Measurements from ENCODE around the gene MEP1A.
"Not testable (repeated sequence)": the region's sequence is repeated elsewhere in the genome, so short reads cannot be mapped to it uniquely, and the experiment has no call there.

MEP1A gene, protein sequence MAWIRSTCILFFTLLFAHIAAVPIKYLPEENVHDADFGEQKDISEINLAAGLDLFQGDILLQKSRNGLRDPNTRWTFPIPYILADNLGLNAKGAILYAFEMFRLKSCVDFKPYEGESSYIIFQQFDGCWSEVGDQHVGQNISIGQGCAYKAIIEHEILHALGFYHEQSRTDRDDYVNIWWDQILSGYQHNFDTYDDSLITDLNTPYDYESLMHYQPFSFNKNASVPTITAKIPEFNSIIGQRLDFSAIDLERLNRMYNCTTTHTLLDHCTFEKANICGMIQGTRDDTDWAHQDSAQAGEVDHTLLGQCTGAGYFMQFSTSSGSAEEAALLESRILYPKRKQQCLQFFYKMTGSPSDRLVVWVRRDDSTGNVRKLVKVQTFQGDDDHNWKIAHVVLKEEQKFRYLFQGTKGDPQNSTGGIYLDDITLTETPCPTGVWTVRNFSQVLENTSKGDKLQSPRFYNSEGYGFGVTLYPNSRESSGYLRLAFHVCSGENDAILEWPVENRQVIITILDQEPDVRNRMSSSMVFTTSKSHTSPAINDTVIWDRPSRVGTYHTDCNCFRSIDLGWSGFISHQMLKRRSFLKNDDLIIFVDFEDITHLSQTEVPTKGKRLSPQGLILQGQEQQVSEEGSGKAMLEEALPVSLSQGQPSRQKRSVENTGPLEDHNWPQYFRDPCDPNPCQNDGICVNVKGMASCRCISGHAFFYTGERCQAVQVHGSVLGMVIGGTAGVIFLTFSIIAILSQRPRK

DNA sequence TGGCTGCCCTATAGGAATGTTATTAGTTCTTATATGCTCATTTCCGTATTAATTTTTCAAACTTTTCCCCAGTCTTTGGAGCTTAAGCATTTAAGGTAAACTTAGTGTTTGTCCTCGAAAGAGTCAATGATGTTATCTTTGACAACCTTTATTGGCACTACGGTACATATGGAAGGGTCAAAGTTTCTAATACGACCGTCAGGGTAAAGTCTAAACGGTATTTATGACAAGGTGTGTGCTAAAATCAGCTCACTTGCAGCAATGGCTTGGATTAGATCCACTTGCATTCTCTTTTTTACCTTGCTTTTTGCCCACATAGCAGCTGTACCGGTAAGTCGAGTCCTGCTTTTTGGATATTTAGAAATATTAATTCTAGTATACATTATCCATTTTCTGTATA is at the start of gene MEP1A:
Gene MEP1A (plus strand): TSS at position 252 of the 400 bp plus-strand sequence. CDS start 10 bp downstream, at position 262.
- DNase-seq, result no peak

DNA sequence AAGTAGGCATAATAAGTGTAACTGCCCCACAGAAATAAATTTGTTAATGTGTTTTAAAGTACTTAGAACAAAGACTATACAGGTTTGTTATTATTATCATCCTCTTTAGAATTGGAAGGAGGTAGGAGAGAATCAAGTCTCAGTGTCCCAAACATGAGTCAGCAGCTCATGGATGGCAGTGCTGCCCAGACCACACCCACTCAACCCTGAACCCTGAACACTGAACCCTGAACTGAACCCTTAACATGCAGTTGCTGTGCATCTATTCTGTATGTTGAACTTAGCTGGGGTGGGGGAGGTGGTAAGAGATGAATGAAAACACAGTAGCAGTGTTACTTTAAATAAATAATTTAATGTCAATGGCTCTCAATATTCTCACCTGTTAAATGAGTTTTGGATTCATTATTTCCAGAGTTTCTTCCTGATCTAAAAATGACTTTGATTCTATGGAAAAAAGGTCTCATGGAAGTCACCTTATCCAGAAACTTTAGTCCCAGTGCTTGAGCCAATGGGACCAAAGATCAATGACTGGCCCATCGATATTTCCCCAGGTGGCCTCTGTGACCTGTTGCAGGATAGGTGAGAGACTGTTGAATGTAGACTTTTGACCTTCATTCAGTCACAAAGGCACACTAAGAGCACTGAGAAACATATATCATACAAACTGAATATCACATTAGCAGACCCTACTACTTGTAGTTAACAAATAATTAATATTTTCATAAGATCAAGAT is 49.6 kb upstream of the MEP1A start:
- no peak for DNase-seq

DNA sequence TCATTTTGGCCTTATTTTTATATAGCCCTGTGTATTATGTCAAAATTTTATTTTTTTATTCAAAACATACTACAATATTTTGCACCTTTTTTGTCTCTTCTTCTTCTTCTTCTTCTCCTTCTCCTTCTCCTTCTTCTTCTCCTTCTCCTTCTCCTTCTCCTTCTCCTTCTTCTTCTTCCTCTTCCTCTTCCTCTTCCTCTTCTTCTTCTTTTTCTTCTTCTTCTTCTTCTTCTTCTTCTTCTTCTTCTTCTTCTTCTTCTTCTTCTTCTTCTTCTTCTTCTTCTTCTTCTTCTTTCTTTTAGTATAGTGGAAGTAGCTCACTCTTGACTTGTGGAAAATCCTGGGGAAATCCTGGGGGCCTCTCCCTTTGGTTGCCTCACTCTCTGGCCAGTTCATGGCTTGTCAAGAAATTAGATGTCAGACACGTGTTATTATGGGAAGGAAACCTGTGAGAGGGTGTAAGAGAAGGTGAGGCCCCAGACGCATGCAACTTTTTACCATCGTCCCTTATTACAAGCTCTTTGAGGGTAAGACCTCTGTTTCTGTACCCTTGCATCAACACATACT is 48.9 kb upstream of the MEP1A start:
- DNase-seq, result not testable (repeated sequence)

DNA sequence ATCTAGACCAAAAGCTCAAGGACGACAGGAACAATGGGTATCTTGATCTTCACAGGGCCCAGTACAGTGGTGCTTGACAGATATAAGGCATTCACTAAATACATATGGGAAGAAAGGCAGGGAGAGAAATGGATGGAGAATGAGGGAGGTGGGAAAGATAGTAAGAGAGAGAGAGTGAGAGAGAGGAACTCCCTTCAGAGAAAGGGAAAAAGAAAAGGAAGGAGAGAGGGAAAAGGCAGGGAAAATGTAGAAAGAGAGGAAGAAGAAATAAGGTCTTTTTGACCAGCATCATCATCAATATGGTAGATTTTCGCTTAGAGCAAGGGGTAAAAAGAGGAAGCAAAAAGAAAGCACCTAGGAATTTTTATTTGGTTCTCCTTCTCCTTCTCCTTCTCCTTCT is 47.2 kb upstream of the MEP1A start:
- no peak for DNase-seq

DNA sequence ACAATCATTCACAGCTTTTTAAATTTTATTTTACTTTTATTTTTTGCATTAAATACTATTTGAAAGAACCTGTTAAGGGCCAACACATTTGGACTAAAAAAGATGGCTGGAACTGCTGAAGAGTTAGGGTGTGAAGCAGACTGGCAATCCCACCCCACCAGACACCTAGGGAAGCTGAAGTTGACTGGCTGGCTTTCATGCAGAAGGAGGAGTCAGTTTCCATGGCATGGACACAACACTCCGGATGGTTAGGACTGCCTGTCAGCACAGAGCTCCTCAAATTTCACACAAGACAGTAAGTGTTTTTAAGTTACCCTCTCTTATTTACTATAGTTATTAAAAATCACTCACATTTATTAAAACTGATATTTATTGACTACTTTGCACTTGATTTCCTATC is 46.5 kb upstream of the MEP1A start, which contains the start of gene ANKRD66:
Gene ANKRD66 (plus strand): TSS at position 238 of the 400 bp plus-strand sequence. CDS start 5,016 bp downstream, outside the sequence.
- no peak for DNase-seq

DNA sequence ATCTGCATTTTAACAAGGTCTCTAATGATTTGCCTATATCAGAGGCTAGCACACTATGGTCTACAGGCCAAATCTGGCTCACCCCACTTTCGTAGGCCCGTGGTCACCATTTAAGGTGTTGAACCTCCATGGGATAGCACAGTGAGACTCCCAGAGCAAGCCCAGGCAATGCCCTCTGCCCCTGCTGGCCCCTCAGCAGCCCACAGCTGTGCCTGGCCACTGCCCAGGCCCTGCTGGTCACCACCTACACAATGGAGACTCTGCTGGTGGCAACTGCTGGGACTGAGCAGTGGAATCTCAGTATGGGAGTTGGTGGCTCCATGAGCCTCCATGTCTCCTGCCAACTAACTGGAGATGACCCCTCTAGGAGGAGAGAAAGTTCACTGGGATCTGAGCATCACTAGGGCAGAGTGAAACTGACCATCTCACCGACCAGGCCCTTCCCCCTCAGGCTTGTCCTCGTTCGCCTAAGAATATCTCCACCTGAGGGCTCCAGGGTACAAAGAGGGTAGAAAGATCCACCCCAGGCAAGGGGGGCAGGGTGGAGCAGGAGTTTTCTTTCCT is 44.2 kb upstream of the MEP1A start:
- DNase-seq, result no peak

DNA sequence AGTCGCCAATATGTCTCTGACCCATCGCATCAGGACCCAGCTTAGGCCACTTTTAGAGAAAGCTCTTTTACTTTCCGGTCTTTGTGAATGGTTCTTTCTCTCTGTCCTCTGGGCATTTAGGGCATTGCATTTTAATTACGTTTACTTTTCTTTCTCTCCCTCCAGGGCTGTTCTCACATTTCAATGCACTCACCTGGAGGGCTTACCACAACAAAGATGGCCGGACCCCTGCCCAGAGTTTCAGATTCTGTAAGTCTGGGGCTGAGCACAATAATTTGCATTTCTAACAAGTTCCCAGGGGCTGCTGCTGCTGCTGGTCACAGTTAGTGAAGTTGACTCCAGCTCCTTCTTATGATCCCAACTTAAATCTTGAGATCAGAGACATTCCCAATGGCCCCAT is 43.5 kb upstream of the MEP1A start:
- no peak for DNase-seq

DNA sequence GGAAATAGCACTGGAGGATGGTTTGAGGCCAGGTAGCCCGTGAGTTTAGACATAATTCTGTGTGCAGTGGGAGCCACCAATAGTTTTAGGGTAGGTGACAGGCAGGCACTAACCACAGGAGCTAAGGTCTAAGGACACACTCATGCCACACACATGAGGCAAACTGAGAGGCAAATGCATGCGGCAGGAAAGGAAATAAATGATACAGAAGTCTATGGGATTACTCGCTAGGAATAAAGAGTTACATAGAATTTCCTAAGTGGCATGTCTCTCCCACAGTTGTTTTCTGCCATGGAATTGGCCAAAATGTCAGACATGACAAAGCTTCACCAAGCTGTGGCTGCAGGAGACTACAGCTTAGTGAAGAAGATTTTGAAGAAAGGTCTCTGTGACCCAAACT is 41.5 kb upstream of the MEP1A start:
- DNase-seq, result no peak

DNA sequence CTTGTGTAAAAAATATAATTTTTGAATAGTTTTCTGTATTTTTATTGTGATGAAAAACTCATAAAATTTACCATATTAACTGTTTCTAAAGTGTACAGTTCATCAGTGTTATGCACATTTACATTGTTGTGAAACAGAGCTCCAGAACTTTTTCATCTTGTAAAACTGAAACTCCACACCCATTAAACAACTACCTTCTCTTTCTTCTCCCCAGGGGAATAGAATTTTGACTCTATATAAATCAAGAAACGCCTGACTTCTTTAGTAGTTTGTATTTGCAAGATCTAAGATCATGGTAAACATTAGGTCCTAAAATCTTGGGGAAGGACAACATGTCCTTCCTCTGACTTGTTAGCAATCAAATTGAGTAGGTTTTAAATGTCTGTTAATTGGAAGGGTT is 37.3 kb upstream of the MEP1A start:
- no peak for DNase-seq

DNA sequence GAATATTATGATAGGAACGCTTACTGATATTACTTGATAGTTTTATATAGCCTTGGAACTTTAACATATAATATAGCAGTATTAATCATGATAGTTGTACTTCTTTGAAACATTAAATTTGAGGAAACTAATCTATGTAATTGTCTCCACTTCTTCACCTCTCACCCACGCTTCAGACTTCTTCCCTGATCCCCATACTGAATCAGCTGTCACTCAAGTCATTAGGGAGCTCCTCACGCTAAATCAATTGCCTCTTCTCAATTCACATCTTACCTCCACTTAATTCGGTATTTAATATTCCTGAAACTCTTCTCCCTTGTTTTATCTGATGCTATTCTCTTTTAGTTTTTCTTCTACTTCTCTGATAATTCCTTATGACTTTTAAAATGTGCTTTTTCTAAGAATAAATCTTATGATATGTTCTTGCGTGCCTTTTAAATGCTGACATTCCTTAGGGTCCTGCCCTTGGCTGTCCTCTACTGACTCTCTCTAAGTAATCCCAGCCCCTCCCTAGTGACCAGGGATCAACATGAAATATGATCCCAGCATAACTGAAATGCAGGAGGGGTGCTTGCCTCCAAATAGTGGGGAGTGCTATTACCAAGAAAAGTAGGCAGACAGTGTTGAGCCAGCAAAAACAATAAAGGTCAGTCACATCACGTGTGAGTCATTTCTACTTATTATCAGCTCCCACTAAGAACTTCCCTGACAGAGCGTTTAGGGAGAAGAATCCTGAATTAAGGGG is 36.5 kb upstream of the MEP1A start:
- DNase-seq, result no peak

DNA sequence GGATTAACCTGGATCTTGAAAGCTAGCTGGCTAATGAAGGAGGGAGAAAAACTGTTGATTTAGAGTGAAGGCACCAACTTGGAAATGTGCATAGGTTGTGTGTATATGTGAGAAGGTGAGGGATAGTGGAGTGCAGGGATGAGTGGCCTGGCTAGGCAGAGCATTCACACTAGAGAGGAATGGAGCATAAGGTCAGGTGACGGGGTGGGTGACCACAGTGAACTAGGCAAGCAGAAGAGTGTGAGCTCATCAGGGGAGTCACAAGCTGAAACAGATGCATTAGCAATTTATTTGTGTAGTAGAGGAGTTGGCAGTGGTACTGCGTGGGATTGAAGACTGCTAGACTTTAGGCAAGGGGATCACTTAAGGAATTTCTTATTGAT is 36.0 kb upstream of the MEP1A start:
- no peak for DNase-seq

DNA sequence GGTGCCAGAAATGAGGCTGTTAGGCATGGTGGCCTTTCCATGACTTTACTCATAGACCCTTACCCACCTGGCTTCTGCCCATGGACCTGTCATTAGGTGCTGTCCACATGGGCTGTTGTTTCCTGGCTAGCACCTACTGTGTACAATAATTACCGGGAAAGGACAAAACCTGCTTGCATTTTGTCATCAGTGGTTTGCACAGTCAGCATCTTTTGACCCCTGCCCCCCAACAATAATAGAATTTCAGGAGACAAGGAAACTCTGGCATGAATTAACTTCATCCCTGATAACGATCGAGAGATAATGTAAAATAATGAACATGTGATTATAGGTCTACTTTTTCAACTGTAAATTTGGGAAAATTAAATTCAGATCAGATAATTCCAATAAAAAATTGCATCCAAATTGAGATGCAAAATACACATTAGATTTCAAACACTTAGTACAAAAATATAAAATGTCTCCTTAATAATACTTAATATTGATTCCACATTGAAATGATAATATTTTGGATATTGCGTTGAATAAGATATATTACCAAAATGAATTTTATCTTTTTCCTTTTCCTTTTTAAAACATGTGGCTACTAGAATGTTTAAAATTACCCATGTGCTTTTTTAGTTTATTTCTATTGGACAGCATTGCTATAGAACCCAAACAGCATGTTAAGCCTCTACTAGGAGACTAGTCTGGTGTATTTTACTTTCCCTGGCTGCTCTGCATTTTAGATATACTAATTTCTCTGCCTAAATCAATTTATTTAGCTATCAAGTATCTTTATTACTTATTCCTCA is 34.0 kb upstream of the MEP1A start:
- DNase-seq, result no peak

DNA sequence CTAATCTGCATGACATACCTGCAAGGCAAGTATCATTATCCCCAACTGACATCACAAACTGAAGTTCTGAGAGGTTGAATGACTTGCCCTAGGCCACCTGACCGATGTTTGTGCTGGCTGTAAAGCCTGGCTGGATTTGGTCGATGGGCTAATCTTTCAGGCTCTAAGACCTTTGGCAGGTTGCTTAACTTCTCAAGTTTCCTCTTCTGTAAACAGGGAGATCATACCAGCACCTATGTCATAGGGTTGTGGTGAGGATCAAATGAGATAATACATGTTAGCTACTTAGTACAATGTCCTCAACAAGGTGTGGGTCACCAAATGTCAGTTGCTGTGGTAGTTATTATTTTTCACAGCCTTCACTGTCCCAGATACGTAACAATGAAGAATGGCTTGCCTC is 32.3 kb upstream of the MEP1A start:
- no peak for DNase-seq

DNA sequence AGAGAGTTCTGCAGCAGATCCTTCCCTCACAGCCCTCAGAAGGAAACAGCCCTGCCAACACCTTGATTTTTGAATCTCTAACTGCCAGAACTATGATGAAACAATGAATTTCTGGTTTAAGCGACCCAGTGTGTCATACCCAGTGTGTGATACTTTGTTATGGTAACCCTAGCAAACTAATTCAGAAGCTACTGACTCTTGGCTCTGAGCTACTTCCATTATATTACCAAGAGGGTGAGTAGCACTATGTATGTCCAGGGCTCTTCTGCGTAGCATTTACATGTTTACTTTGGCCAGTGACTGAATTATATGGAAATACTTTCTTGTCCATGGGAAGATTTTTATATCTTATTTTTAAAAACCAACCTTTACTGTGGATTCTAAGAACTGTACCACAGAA is 29.7 kb upstream of the MEP1A start:
- no peak for DNase-seq

DNA sequence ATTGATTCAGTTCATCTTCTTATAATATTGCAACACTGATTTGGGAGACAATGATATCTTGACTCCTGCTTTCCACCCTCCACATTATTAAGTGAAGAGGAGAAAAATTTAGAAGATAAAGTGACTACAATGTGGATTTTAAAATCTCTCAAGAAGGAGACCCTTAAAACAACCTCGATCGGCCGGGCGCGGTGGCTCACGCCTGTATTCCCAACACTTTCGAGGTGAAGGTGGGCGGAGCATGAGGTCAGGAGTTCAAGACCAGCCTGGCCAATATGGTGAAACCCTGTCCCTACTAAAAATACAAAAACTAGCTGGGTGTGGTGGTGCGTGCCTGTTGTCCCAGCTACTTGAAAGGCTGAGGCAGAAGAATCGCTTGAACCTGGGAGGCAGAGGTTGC is 28.9 kb upstream of the MEP1A start:
- DNase-seq, result not testable (repeated sequence)

DNA sequence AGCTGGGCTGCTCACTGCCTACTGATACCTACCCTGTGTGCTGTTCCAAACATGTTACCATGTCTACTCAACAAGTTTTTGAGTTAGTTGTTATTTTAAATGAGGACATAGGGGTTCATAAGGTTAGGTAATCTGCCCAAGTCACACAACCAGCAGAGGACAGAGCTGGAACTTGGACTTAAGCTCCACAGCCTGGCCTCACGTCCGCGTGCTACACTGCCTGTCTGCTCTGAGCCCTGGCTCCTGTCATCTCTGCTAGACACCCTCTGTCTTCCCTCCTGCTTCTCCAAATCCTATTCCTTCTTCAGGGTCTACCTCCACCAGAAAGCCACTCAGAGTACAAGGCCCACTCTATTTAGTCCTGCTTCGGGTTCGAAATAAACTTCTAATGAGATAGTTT is 28.2 kb upstream of the MEP1A start:
- DNase-seq, result no peak

DNA sequence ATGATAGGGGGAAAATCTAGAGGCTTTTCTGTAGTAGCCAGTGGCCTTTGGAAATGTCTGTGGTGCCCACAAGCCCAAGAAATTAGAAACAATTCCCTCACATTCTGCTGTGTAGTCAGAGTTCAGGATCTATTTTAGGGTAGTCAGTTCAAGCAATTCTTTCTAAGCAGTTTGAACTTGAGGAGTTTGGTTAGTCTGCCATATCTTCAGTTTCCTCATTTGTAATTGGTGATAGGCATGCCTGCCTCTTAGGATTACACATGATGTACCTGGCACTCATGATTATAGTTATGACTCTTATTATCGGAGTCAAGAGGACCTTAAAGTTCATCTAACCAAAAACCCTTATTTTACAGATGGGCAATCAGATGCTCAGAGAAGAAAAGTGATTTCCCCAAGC is 21.2 kb upstream of the MEP1A start:
- DNase-seq, result no peak

DNA sequence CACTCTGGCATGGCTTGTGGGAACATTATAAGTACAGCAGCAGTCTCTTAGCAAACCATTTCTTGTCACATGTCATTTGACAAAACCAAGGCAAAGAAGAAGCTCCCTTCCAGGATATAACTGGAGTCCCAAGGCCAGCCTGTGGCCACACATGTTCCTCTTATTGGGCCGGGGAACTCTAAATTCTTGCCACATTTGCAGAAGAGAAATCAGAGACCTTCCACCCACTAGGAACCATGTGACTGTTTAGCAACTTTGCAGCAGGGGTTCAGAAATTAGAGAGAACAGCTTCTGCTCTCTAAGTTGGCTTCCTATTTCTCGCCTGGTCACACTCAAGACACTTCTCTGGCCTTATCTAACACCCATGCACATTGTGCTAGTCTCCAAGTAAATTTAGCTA is 20.4 kb upstream of the MEP1A start:
- DNase-seq, result no peak

DNA sequence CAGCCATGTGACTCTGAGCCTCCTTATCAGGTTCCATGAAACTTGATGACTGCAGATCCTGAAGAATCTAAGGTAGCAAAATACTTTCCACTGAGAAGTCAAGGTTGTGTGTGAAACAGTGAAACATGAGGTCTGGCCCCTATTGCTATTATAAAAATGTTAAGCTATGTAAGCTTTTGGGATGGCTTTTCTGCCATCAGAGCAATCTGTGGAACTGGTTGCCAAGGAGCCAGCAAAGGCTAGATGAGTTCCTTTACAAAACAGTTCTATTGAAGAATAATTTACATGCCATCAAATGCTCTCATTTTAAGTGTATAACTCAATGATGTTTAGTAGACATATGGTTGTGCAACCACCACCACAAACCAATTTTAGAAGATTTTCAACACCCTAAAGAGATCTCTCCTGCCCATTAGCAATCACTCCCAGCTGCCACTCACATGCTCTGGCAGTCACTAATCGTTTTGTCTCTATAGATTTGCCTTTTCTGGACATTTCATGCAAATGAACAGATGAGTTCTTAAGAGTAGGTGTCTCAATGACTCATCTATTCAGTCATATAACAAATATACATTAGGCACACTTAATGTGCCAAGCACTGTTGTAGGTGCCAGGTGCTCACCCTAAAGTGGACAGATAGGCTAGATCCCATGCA is 19.9 kb upstream of the MEP1A start:
- DNase-seq, result no peak

DNA sequence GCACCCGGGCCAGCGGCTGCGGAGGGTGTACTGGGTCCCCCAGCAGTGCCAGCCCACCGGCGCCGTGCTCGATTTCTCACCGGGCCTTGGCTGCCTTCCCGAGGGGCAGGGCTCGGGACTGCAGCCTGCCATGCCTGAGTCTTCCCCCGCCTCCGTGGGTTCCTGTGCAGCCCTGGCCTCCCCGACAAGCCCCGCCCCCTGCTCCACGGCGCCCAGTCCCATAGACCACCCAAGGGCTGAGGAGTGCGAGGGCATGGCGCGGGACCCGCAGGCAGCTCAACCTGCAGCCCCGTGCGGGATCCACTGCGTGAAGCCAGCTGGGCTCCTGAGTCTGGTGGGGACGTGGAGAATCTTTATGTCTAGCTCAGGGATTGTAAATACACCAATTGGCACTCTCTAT is 18.5 kb upstream of the MEP1A start:
- not testable (repeated sequence) for DNase-seq
